ENCODE results near the gene ASB10.

The ASB10 gene

DNA sequence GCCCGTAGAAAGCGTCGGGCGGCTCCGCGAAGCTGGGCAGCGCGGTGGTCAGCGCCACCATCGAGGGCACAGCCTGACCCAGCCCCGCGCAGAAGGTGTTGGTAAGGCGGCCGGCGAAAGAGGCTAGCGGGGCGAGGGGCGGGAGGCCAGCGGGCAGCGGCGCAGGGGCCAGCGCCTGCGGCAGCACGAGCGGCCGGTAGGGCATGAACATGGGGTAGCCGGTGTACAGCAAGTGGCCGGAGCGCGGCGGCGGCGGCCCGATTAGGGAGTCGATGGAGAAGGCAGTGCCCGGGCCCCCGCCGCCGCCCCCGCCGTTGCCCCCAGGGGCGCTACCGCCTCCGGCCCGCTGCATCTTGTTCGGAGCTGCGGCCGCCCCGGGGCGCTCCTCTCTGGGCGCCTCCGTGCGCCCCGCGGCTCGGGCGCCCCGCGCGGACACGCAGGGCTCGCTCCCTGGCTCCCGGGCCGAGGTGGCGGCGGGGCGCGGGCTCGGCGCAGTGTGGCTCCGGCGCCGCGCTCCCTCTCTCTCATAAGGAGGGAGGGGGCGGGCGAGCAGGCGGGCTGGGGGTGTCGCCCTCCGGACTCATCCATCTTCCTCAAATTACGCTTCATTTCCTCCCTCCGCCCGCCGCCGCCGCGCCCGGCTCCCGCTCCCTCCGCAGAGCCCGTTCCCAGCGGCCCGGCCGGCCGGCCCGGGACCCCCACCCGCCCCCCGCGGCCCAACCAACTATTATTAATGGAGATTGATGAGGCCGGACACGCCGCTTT, 19.7 kb downstream of the ASB10 start, which contains the start of gene GBX1:
Gene GBX1 (minus strand): TSS at position 498 of the 765 bp plus-strand sequence. CDS start 146 bp downstream, at position 352.
- DNase-seq (ENCODE audit: low read depth in 3 of 3, low spot score in 1 of 3): no peak

GRCh38 chr7:151166629-151167196, 20.3 kb downstream of the ASB10 start:
- DNase-seq (ENCODE audit: low read depth in 3 of 3, low spot score in 1 of 3): no peak

GRCh38 chr7:151161757-151162156, 25.3 kb downstream of the ASB10 start:
- DNase-seq (ENCODE audit: low read depth in 3 of 3, low spot score in 1 of 3): no peak

GRCh38 chr7:151157645-151158329, 29.3 kb downstream of the ASB10 start:
- DNase-seq (ENCODE audit: low read depth in 3 of 3, low spot score in 1 of 3): no peak

GRCh38 chr7:151152643-151153513, 34.2 kb downstream of the ASB10 start:
- no peak for DNase-seq (ENCODE audit: low read depth in 3 of 3, low spot score in 1 of 3)

DNA sequence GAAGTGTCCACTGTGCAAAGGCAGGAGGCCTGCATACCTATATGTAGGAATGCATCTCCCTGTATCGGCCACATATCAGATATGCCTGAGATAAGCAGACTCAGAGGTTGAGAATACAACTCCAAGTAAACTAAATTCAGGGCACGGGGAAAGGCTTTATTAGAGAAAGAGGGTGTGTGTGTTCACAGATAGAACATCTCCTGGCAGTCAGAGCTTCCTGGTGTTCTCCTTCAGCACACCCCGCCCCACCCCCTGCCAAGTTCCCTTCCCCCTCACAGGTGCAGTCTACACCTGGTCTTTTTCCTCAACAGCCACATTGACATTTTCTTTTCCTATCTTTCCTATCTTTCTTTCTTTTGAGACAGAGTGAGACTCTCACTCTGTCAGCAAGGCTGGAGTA, 36.7 kb downstream of the ASB10 start:
- no peak for DNase-seq (ENCODE audit: low read depth in 3 of 3, low spot score in 1 of 3)

GRCh38 chr7:151148319-151149259, 38.5 kb downstream of the ASB10 start:
- DNase-seq (ENCODE audit: low read depth in 3 of 3, low spot score in 1 of 3): no peak

- DNase-seq (ENCODE audit: low read depth in 3 of 3, low spot score in 1 of 3): no peak
These were observed 40.3 kb downstream of the ASB10 start for GRCh38 chr7:151146761-151147160.

DNA sequence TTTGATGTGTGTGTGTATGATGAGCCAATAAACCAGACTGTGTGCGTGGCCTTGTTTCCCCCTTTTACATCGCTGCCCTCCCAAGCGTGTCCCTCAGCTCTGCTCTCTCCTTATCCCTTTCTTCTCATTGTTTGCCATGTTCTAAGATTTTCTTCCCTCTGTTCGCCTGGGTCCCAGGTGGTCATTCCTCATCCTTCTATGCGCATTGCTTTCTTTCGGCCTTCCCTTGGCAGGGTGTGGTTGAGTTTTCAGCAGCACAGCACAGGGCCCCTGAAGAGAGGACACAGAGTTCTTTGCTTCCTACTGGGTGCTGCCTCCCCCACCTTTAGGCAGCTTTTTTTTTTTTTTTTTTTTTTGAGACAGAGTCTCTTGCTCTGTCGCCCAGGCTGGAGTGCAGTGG, 42.7 kb downstream of the ASB10 start:
- no peak for DNase-seq (ENCODE audit: low read depth in 3 of 3, low spot score in 1 of 3)

DNA sequence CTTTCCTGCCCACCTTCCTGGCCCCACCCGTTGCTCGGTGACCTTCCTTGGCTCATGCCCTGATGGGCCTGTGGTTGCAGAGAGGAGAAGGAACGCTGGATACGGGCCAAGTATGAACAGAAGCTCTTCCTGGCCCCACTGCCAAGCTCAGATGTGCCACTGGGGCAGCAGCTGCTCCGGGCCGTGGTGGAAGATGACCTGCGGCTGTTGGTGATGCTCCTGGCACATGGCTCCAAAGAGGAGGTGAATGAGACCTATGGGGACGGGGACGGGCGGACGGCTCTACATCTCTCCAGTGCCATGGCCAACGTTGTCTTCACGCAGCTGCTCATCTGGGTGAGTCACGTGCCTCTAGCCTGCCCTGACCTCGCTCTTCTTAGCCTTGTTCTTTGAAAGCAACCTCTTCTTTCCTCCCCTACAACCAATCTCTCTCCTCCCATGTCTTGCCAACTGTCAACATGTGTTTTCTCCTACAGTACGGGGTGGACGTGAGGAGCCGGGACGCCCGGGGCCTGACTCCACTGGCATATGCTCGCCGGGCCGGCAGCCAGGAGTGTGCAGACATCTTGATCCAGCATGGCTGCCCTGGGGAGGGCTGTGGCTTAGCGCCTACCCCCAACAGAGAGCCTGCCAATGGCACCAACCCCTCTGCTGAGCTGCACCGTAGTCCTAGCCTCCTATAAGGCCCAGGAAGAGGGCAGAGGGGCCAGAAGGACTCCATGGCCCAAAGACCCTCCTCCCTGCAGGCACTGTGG, 43.6 kb downstream of the ASB10 start:
- no peak for DNase-seq (ENCODE audit: low read depth in 3 of 3, low spot score in 1 of 3)

GRCh38 chr7:151142686-151143040, 44.4 kb downstream of the ASB10 start:
- no peak for DNase-seq (ENCODE audit: low read depth in 3 of 3, low spot score in 1 of 3)

DNA sequence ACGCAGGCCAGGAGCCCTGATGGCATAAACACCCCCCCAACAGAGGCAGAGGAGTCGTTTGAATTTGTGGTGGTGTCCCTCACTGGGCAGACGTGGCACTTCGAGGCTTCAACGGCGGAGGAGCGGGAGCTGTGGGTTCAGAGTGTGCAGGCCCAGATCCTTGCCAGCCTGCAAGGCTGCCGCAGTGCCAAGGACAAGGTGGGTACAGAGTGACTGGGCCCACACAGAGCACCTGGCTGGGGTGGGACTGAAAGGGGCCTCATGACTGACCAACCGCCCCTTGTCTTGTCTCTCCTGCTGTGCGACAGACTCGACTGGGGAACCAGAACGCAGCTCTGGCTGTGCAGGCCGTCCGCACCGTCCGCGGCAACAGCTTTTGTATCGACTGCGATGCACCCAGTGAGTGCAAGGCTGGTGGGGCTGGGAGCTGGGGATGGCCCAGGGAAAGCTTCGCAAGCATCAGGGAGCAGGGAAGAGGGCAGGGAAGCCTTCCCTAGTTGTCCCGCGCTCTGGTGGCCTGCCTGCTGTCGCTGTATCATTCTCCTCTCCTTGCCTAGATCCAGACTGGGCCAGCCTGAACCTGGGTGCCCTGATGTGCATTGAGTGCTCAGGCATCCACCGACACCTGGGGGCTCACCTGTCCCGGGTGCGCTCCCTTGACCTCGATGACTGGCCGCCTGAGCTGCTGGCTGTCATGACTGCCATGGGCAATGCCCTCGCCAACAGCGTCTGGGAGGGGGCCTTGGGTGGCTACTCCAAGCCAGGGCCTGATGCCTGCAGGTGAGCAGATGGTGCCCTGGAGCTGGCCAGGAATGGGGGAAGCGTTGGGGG, 45.0 kb downstream of the ASB10 start:
- no peak for DNase-seq (ENCODE audit: low read depth in 3 of 3, low spot score in 1 of 3)

- no peak for DNase-seq (ENCODE audit: low read depth in 3 of 3, low spot score in 1 of 3)
These were observed 45.7 kb downstream of the ASB10 start for GRCh38 chr7:151141311-151141854.

GRCh38 chr7:151140826-151141225, 46.2 kb downstream of the ASB10 start:
- DNase-seq (ENCODE audit: low read depth in 3 of 3, low spot score in 1 of 3): no peak

GRCh38 chr7:151139791-151140190, 47.3 kb downstream of the ASB10 start:
- no peak for DNase-seq (ENCODE audit: low read depth in 3 of 3, low spot score in 1 of 3)

- no peak for DNase-seq (ENCODE audit: low read depth in 3 of 3, low spot score in 1 of 3)
These were observed 47.8 kb downstream of the ASB10 start for GRCh38 chr7:151139071-151139790.

- DNase-seq (ENCODE audit: low read depth in 3 of 3, low spot score in 1 of 3): no peak
These were observed 48.7 kb downstream of the ASB10 start for GRCh38 chr7:151138153-151138851.

Data from stimulated activated CD4-positive, alpha-beta T cell treated with anti-CD3 and anti-CD28 coated beads, TNF-alpha, amount 100 ng/mL, for 1 hour (primary cell).